GM13976 (cell line): Measurements from ENCODE around the gene UBE2E1.

Experiments used
- DNase-seq: peaks from one replicate; pipeline ENCODE4 v3.0.0; 2012; ENCODE audit warnings: low spot score
- in situ Hi-C: fragments of 300-500 bp; cut with MboI; formaldehyde crosslinking; loops from one replicate; pipeline ENCODE4 v1.12.0; 2022; ENCODE audit warnings: low sequenced_read_pairs, mixed read lengths, inconsistent platforms; ENCODE audit not compliant: unreplicated experiment
- TF ChIP-seq, protein P1 (sequence below): IDR thresholded peaks from 2 replicates; pipeline ENCODE4 v1.5.1; 2012; ENCODE audit warnings: borderline replicate concordance, mild to moderate bottlenecking; ENCODE audit not compliant: insufficient read depth; ENCODE audit errors: extremely low read depth, missing control alignments, control extremely low read depth

Gene UBE2E1

DNA sequence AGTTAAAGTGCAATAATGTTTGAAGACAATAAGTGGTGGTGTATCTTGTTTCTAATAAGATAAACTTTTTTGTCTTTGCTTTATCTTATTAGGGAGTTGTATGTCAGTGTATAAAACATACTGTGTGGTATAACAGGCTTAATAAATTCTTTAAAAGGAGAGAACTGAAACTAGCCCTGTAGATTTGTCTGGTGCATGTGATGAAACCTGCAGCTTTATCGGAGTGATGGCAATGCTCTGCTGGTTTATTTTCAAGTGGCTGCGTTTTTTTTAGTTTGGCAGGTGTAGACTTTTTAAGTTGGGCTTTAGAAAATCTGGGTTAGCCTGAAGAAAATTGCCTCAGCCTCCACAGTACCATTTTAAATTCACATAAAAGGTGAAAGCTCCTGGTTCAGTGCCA is 113.9 kb downstream of the UBE2E1 start:
- TF ChIP-seq, protein P1, sequence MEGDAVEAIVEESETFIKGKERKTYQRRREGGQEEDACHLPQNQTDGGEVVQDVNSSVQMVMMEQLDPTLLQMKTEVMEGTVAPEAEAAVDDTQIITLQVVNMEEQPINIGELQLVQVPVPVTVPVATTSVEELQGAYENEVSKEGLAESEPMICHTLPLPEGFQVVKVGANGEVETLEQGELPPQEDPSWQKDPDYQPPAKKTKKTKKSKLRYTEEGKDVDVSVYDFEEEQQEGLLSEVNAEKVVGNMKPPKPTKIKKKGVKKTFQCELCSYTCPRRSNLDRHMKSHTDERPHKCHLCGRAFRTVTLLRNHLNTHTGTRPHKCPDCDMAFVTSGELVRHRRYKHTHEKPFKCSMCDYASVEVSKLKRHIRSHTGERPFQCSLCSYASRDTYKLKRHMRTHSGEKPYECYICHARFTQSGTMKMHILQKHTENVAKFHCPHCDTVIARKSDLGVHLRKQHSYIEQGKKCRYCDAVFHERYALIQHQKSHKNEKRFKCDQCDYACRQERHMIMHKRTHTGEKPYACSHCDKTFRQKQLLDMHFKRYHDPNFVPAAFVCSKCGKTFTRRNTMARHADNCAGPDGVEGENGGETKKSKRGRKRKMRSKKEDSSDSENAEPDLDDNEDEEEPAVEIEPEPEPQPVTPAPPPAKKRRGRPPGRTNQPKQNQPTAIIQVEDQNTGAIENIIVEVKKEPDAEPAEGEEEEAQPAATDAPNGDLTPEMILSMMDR, result no peak
- in situ Hi-C loops, result no loop called here
- no peak for DNase-seq

DNA sequence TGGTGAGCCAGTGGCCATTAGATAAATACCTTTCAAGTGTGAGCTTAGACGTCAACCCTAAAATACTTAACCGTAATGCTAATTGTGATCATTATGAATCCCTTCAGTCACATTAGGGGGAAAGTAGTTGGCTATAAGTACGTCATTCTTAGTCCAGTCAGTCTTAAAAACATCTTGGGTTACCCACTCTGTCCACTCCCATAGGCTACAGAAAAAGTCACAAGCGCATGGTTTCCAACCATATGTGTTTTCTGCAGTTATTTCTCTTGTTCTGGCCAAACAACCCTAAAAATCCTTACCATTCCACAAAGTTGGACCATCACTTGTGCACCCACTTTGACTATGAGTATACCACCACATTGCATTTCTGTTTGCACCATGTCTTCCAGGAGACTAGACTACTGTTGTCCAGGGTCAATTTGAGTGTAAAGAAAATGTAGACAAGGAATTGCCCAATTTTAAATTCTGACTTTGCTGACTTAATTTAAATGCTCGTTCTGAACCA is 114.4 kb downstream of the UBE2E1 start:
- TF ChIP-seq, protein P1, result no peak
- in situ Hi-C loops, result no loop called here
- DNase-seq, result no peak

DNA sequence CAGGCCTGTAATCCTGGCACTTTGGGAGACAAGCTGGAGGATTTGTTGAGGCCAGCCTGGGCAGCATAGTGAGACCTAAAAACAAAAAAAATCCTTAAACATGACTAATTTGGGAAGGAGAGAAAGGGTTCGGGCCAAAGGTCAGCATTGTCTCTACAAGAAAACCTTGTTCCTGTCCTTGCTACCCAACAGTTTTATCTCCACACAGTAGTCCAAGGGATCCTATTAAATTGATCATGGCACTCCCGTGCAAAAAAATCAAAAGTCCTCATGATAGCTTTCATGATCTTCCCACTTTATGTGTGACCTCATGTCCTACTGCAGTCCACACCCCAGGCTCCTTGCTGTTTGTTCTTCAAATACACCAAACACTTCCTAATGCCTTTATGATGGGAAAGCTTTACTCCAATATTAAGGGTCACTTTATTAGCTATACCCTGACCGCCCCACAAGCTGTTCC is 115.3 kb downstream of the UBE2E1 start:
- in situ Hi-C loops, result no loop called here
- DNase-seq, result no peak
- TF ChIP-seq, protein P1, result no peak

DNA sequence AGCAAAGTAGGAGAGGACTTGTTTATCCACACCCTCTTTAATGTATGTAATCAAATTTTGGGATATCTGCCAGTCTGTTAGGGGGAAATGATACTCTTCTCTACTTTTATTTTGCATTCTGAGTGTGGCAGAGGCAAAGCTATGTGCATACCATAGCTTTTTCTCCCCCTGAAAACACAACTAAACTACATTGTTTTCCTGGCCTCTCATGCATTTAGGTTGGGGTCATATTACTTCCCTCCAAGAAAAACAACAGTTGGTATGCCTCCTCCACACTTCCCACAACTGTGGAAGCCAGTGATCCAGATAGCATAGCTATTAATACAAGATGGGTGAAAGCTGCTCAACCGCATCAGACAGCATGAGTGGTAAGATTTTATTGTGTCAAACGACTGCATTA is 118.0 kb downstream of the UBE2E1 start:
- DNase-seq, result no peak
- in situ Hi-C loops, result no loop called here
- TF ChIP-seq, protein P1, result no peak

DNA sequence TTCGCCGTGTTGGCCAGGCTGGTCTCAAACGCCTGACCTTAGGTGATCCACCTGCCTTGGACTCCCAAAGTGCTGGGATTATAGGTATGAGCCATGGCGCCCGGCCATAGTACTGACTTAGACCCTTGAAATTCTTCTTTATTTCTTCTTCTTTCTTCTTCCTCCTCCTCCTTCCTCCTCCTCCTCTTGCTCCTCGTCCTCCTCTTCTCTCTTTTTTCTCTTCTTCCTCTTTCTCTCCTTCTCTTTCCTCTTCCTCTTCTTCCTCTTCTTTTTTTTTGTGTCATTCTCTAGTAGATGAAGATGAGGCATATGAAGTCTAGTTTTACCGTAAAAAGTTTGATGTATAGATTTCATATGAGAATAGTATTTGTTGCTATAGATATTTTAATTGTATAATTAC is 120.5 kb downstream of the UBE2E1 start:
- TF ChIP-seq, protein P1, result no peak
- in situ Hi-C loops, result no loop called here
- no peak for DNase-seq

DNA sequence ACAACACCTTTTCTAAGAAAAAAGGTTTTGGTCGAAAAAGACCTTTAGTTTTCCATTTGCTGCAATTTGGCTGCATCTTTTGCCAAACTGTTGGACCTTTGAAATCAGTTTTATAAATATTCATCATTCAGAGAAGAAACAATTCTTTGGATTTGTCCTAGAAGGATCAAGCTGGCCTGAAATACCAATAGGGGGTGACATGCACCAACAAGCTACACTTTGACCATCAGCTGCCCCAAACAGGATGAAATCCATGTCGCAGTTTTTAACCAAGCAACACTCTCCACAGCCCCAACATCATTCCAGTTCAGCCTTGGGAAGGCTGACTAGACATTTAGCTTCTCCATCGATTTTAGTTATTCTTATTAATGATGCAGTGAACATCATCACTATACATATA is 121.0 kb downstream of the UBE2E1 start:
- DNase-seq, result no peak
- TF ChIP-seq, protein P1, result no peak

More for the DNA sequence above, 121.0 kb downstream of the UBE2E1 start:
- in situ Hi-C loops, result no loop called here
